Measurements from ENCODE around the gene SYNDIG1. TPM values are rescaled to one million over a fixed set of nuclear protein-coding genes. Genes with fewer than 3 reads are reported as not detected.

Gene SYNDIG1
- total RNA-seq, 2 experiments from 2014 or later, result not detected

DNA sequence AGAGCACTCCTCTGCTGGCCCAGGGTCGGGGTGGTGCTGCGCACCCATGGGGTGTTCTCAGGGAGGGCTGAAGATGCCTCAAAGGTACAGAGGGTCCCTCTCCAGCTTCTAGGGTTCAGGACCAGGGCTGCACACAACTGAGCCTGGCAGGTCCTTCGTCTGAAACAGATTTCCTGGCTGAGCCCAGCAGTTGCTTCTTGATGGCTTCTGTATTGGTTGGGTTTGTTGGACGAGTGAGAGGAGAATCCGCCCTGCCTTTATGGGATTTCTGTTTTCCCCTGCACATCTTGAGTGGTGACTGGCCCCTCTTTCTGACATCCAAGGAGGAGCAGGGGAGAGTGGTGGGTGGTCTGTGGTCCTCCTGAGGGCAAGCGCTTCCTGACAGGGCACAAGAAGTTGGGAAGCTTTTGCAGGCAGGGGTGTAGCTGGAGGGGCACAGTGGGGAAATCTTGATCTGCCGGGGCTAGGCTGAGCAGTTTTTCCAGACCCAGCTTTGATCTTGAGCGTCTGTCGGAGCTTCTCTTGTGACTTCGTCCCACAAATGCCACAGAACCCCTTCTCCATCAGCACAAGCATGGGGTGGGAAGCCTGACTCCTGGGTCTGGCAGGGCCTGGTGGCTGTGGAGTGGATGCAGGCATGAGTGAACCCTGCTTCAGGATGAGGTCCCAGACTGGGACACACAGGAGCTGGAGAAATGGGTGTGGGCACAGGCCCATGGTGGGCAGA is 116.5 kb downstream of the SYNDIG1 start:
- Histone ChIP-seq H3K36me3 (ENCODE audit: insufficient read depth, low read length) (no peaks in the 10 kb centered on the region), H4K20me1 (ENCODE audit: insufficient read depth, low read length) (no peaks in the 10 kb centered on the region), H3K9me2 (ENCODE audit: insufficient read depth, low read length) (no peaks in the 10 kb centered on the region), H3K4me1 (ENCODE audit: insufficient read depth, low read length, poor library complexity, severe bottlenecking) (peaks cover 9% of the 10 kb centered on the region), H3K9me3 (ENCODE audit: low read length) (no peaks in the 10 kb centered on the region), H2AFZ (ENCODE audit: low read length) (no peak overlapping the region), H3K27ac (ENCODE audit: low read depth, low read length, poor library complexity, severe bottlenecking) (no peak overlapping the region), H3K4me3 (ENCODE audit: low read depth, low read length, poor library complexity, severe bottlenecking) (no peak overlapping the region), H3K4me2 (ENCODE audit: low read length) (no peak overlapping the region), H3K79me2 (ENCODE audit: insufficient read depth, low read depth, low read length) (no peaks in the 10 kb centered on the region)
- BruUV-seq (replicated peaks), result no TSS peak
- ChIA-PET POLR2A (no interaction called here), CTCF (ENCODE audit: unreplicated experiment) (no interaction called here)
- intact Hi-C loops (cut with micrococcal nuclease; ENCODE audit: unreplicated experiment), result no loop called here
- DNase-seq (ENCODE audit: low spot score), result no peak
- TF ChIP-seq CTCF (conservative IDR thresholded peaks at IDR 0.05; ENCODE audit: low read length) (no peak), EZH2phosphoT487 (IDR thresholded peaks at IDR 0.05; ENCODE audit: borderline replicate concordance, low read depth, low read length) (no peak)

DNA sequence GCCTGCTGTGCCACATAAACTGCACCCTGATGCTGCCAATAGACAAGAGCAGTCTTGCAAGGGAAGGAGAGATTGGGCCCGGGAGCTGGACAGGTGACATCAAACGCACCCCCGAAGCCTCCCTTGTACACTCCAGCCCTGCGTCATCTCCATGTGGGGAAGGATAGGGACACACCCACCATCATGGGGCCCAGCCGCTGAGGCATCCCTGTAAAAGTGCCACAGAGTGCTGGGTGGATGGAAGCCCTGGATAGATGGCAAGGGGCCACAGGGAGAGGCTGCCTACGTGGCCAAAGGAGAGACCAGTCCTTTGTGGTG is 117.1 kb downstream of the SYNDIG1 start:
- no peak for DNase-seq (ENCODE audit: low spot score)
- Histone ChIP-seq H3K4me3 (ENCODE audit: low read depth, low read length, poor library complexity, severe bottlenecking) (no peak overlapping the region), H3K4me2 (ENCODE audit: low read length) (no peak overlapping the region), H3K9me3 (ENCODE audit: low read length) (no peaks in the 10 kb centered on the region), H3K9me2 (ENCODE audit: insufficient read depth, low read length) (no peaks in the 10 kb centered on the region), H2AFZ (ENCODE audit: low read length) (no peak overlapping the region), H3K27ac (ENCODE audit: low read depth, low read length, poor library complexity, severe bottlenecking) (no peak overlapping the region), H4K20me1 (ENCODE audit: insufficient read depth, low read length) (no peaks in the 10 kb centered on the region), H3K79me2 (ENCODE audit: insufficient read depth, low read depth, low read length) (no peaks in the 10 kb centered on the region), H3K4me1 (ENCODE audit: insufficient read depth, low read length, poor library complexity, severe bottlenecking) (peaks cover 9% of the 10 kb centered on the region), H3K36me3 (ENCODE audit: insufficient read depth, low read length) (no peaks in the 10 kb centered on the region)
- ChIA-PET POLR2A (no interaction called here), CTCF (ENCODE audit: unreplicated experiment) (no interaction called here)
- intact Hi-C loops (cut with micrococcal nuclease; ENCODE audit: unreplicated experiment), result no loop called here
- TF ChIP-seq EZH2phosphoT487 (IDR thresholded peaks at IDR 0.05; ENCODE audit: borderline replicate concordance, low read depth, low read length), result no peak
- no peak for TF ChIP-seq CTCF (conservative IDR thresholded peaks at IDR 0.05; ENCODE audit: low read length)
- no TSS peak for BruUV-seq (replicated peaks)

- no peak overlapping the region for H3K4me2 ChIP-seq (ENCODE audit: low read length)
- H3K4me3 ChIP-seq (ENCODE audit: low read depth, low read length, poor library complexity, severe bottlenecking), result no peak overlapping the region
- no peaks in the 10 kb centered on the region for H3K9me2 ChIP-seq (ENCODE audit: insufficient read depth, low read length)
- H4K20me1 ChIP-seq (ENCODE audit: insufficient read depth, low read length), result no peaks in the 10 kb centered on the region
- TF ChIP-seq CTCF (conservative IDR thresholded peaks at IDR 0.05; ENCODE audit: low read length), result no peak
- H3K4me1 ChIP-seq (ENCODE audit: insufficient read depth, low read length, poor library complexity, severe bottlenecking), result peaks cover 9% of the 10 kb centered on the region
- intact Hi-C loops (cut with micrococcal nuclease; ENCODE audit: unreplicated experiment), result no loop called here
- H3K27ac ChIP-seq (ENCODE audit: low read depth, low read length, poor library complexity, severe bottlenecking), result no peak overlapping the region
- no TSS peak for BruUV-seq (replicated peaks)
- DNase-seq (ENCODE audit: low spot score), result no peak
- H2AFZ ChIP-seq (ENCODE audit: low read length), result no peak overlapping the region
- CTCF ChIA-PET (ENCODE audit: unreplicated experiment), result no interaction called here
- H3K79me2 ChIP-seq (ENCODE audit: insufficient read depth, low read depth, low read length), result no peaks in the 10 kb centered on the region
- POLR2A ChIA-PET, result no interaction called here
- H3K36me3 ChIP-seq (ENCODE audit: insufficient read depth, low read length), result no peaks in the 10 kb centered on the region
- no peaks in the 10 kb centered on the region for H3K9me3 ChIP-seq (ENCODE audit: low read length)
Measured at GRCh38 chr20:24587384-24588046, 118.1 kb downstream of the SYNDIG1 start.
